GM12878 (cell line): ENCODE data around the gene PLA2G4E. TPM values are rescaled to one million over a fixed set of nuclear protein-coding genes. Genes with fewer than 3 reads are reported as not detected.

Source experiments
- ATAC-seq: fragments of 200-7000 bp; cut with Tn5 transposase; 3 replicates; pipeline ENCODE4 v1.9.1; 2020; ENCODE audit warnings: mild to moderate bottlenecking, moderate library complexity
- BruUV-seq: library from RNA; stranded (reverse); fragments of 400-500 nt; replicated peaks from 2 replicates; lab custom pipeline; 2021; lab: Mats Ljungman, UMichigan
- CTCF ChIA-PET: fragments of 300-600 bp; sonication (Branson Sonifier 250); formaldehyde crosslinking; extraction: SDS; loops from one replicate; lab custom pipeline; 2021; ENCODE audit warnings: inconsistent platforms; lab: Yijun Ruan, JAX
- POLR2A ChIA-PET: fragments of 350-600 bp; formaldehyde crosslinking; extraction: SDS; loops from one replicate; lab custom pipeline; 2021; ENCODE audit warnings: inconsistent platforms; lab: Charles Lee
- RAD21 ChIA-PET: fragments of 300-600 bp; sonication (Branson Sonifier 250); formaldehyde crosslinking; loops from one replicate; lab custom pipeline; 2023; ENCODE audit warnings: antibody characterized with exemption; ENCODE audit not compliant: unreplicated experiment; lab: Charles Lee
- SMC1A ChIA-PET: fragments of 300-600 bp; sonication (Branson Sonifier 250); formaldehyde crosslinking; loops from one replicate; lab custom pipeline; 2023; ENCODE audit not compliant: unreplicated experiment, uncharacterized antibody; lab: Charles Lee
- DNase-seq: peaks from one replicate; pipeline ENCODE4 v3.0.0-alpha.2; 2011; ENCODE audit warnings: low read depth, low spot score
- FAIRE-seq: peaks from 3 replicates; lab custom pipeline; 2011; peaks lifted over from hg19 to GRCh38; lab: Jason Lieb, UNC
- H2AFZ ChIP-seq: 2 replicates; pipeline ENCODE4 v1.6.0; 2011; ENCODE audit warnings: low read depth, low read length, control low read depth; ENCODE audit not compliant: control insufficient read depth
- H3K27ac ChIP-seq: 2 replicates; pipeline ENCODE4 v1.5.1; 2011; ENCODE audit warnings: control low read depth; ENCODE audit not compliant: control insufficient read depth, insufficient read depth
- H3K27me3 ChIP-seq, 2 experiments: replicated peaks in 1 of 2; 2 replicates each; pipeline versions ENCODE4 v1.6.0 to v1.6.1; 2011; ENCODE audit warnings: low read length in 1 of 2; ENCODE audit not compliant: control insufficient read depth in 2 of 2, insufficient read depth in 2 of 2
- H3K36me3 ChIP-seq, 2 experiments: 2 replicates each; pipeline ENCODE4 v1.5.1; 2011; ENCODE audit warnings: low read length in 1 of 2; ENCODE audit not compliant: control insufficient read depth in 2 of 2, insufficient read depth in 2 of 2
- H3K4me1 ChIP-seq: 2 replicates; pipeline ENCODE4 v1.6.1; 2011; ENCODE audit warnings: mild to moderate bottlenecking, low read length, moderate library complexity, mixed read lengths; ENCODE audit not compliant: control insufficient read depth, insufficient read depth
- H3K4me2 ChIP-seq: 2 replicates; pipeline ENCODE4 v1.6.0; 2011; ENCODE audit warnings: control low read depth; ENCODE audit not compliant: control insufficient read depth, insufficient read depth
- H3K4me3 ChIP-seq: fragments of 200-600 bp; sonication (generic); 2 replicates; pipeline ENCODE4 v1.5.1; 2016
- H3K79me2 ChIP-seq: 2 replicates; pipeline ENCODE4 v1.6.0; 2011; ENCODE audit warnings: low read length; ENCODE audit not compliant: control insufficient read depth, insufficient read depth
- H3K9ac ChIP-seq: 2 replicates; pipeline ENCODE4 v1.8.0; 2011; ENCODE audit warnings: low read length, control low read depth, mixed read lengths; ENCODE audit not compliant: control insufficient read depth, insufficient read depth
- H3K9me3 ChIP-seq: replicated peaks from 3 replicates; pipeline ENCODE4 v1.5.1; 2011; ENCODE audit warnings: mild to moderate bottlenecking, low read length; ENCODE audit not compliant: control insufficient read depth, insufficient read depth
- H4K20me1 ChIP-seq: 2 replicates; pipeline ENCODE4 v1.6.0; 2011; ENCODE audit not compliant: control insufficient read depth, insufficient read depth
- CHD4 ChIP-seq: fragments of 200-600 bp; sonication (generic); IDR thresholded peaks from 2 replicates; pipeline ENCODE4 v1.6.1; 2016; ENCODE audit warnings: mild to moderate bottlenecking
- IKZF1 ChIP-seq: fragments of 450-650 bp; conservative IDR thresholded peaks from 2 replicates; pipeline ENCODE4 v1.6.1; 2017; ENCODE audit warnings: antibody characterized with exemption, mild to moderate bottlenecking
- KDM1A ChIP-seq: fragments of 200-600 bp; sonication (generic); IDR thresholded peaks from 2 replicates; pipeline ENCODE4 v1.6.1; 2016; ENCODE audit warnings: borderline replicate concordance
- MXI1 ChIP-seq: fragments of 150-350 bp; IDR thresholded peaks from 2 replicates; pipeline ENCODE4 v1.6.1; 2011; ENCODE audit warnings: low read depth, mild to moderate bottlenecking, inconsistent platforms, low read length, improper control_type of control experiment
- NFXL1 ChIP-seq: fragments of 450-650 bp; IDR thresholded peaks from 2 replicates; pipeline ENCODE4 v1.6.1; 2017; ENCODE audit warnings: antibody characterized with exemption, mild to moderate bottlenecking, borderline replicate concordance
- NR2F1 ChIP-seq: fragments of 450-650 bp; conservative IDR thresholded peaks from 2 replicates; pipeline ENCODE4 v1.6.1; 2017; ENCODE audit warnings: mild to moderate bottlenecking
- NRF1 ChIP-seq: conservative IDR thresholded peaks from 2 replicates; pipeline ENCODE4 v1.6.1; 2011; ENCODE audit warnings: mild to moderate bottlenecking, low read depth, low read length, improper control_type of control experiment
- RAD51 ChIP-seq: fragments of 450-650 bp; IDR thresholded peaks from 2 replicates; pipeline ENCODE4 v1.6.1; 2016; ENCODE audit warnings: moderate library complexity, mild to moderate bottlenecking, inconsistent platforms
- SMARCA5 ChIP-seq: fragments of 450-650 bp; IDR thresholded peaks from 2 replicates; pipeline ENCODE4 v1.6.1; 2017; ENCODE audit warnings: mild to moderate bottlenecking
- SREBF2 ChIP-seq: IDR thresholded peaks from 2 replicates; pipeline ENCODE4 v1.6.1; 2012; ENCODE audit warnings: mild to moderate bottlenecking, low read length
- STAT3 ChIP-seq: IDR thresholded peaks from 2 replicates; pipeline ENCODE4 v1.6.1; 2011; ENCODE audit warnings: low read depth, low read length, improper control_type of control experiment
- TARDBP ChIP-seq: IDR thresholded peaks from 2 replicates; pipeline ENCODE4 v1.6.1; 2016; ENCODE audit warnings: borderline replicate concordance
- TCF3 ChIP-seq: IDR thresholded peaks from 2 replicates; pipeline ENCODE4 v1.6.1; 2012; ENCODE audit warnings: low read depth, mild to moderate bottlenecking, low read length, borderline replicate concordance; ENCODE audit not compliant: insufficient read depth
- WRNIP1 ChIP-seq: IDR thresholded peaks from 2 replicates; pipeline ENCODE4 v1.6.1; 2011; ENCODE audit warnings: low read depth, low read length, improper control_type of control experiment, borderline replicate concordance
- WGBS: methylation state at CpG from one replicate; pipeline ENCODE4 v1.1.6; 2016; ENCODE audit warnings: low lambda C conversion rate; ENCODE audit not compliant: insufficient replicate concordance, insufficient coverage; ENCODE audit errors: missing lambda C conversion rate; 5-methylcytosine and 5-hydroxymethylcytosine counted together
- in situ Hi-C: fragments of 300-500 bp; cut with MboI; formaldehyde crosslinking; loops from 9 replicates; pipeline ENCODE4 v1.14.3; 2018; ENCODE audit warnings: mixed read lengths
- intact Hi-C: fragments of 100-400 bp; cut with micrococcal nuclease; formaldehyde crosslinking; loops from one replicate; pipeline ENCODE4 v1.14.2; 2022; ENCODE audit not compliant: unreplicated experiment
- polyA plus RNA-seq, 11 experiments: library from polyadenylated mRNA; depleted of rRNA in 4 of 11; unstranded in 6 of 11; stranded (reverse) in 5 of 11; fragments of >200 nt; fragmentation: Nextera tagmentation in 4 of 11; fragmentation: Illumina TruSeq in 1 of 11; extraction: Ambion mirVana in 4 of 11; extraction: Trizol in 1 of 11; gene quantifications; 1 replicate in 1 of 11; 2 replicates in 10 of 11; pipeline versions ENCODE4 v1.2.1 to v1.2.3, GENCODE V29; 2011 to 2016; ENCODE audit warnings: inconsistent platforms in 2 of 11, missing spikeins in 2 of 11, low read depth in 1 of 11
- total RNA-seq, 4 experiments: library from RNA; depleted of rRNA in 3 of 4; stranded (reverse); fragments of >200 nt in 3 of 4; fragmentation: Illumina TruSeq in 1 of 4; extraction: Trizol in 1 of 4; gene quantifications; 2 replicates each; pipeline versions ENCODE4 v1.2.1 to v1.2.3, GENCODE V29; 2013 to 2021
- TF ChIP-seq, protein P1 (sequence below), 3 experiments: IDR thresholded peaks in 2 of 3; conservative IDR thresholded peaks in 1 of 3; 2 replicates each; pipeline ENCODE4 v1.5.1; 2011; ENCODE audit warnings: low read depth in 3 of 3, low read length in 3 of 3, mild to moderate bottlenecking in 3 of 3, control low read depth in 2 of 3, moderate library complexity in 2 of 3, inconsistent platforms in 1 of 3, mixed read lengths in 1 of 3; ENCODE audit not compliant: control insufficient read depth in 2 of 3, insufficient read depth in 1 of 3; ENCODE audit errors: extremely low read depth in 1 of 3
- TF ChIP-seq, protein P2 (sequence below): fragments of 450-650 bp; IDR thresholded peaks from 2 replicates; pipeline ENCODE4 v1.6.1; 2016; ENCODE audit warnings: mild to moderate bottlenecking
- TF ChIP-seq, protein P3 (sequence below): fragments of 450-650 bp; IDR thresholded peaks from 2 replicates; pipeline ENCODE4 v1.6.1; 2016; ENCODE audit warnings: mild to moderate bottlenecking
- TF ChIP-seq, protein P4 (sequence below): fragments of 450-650 bp; IDR thresholded peaks from 2 replicates; pipeline ENCODE4 v1.6.1; 2018; ENCODE audit warnings: borderline replicate concordance, mild to moderate bottlenecking; ENCODE audit not compliant: partially characterized antibody

The PLA2G4E gene
- total and polyA plus RNA-seq, 10 of the 15 experiments (the other 5 are each of a cell fraction or from before 2014, with no cell fraction given): 0.05 to 0.32 (median 0.06) TPM; not detected in 5

DNA sequence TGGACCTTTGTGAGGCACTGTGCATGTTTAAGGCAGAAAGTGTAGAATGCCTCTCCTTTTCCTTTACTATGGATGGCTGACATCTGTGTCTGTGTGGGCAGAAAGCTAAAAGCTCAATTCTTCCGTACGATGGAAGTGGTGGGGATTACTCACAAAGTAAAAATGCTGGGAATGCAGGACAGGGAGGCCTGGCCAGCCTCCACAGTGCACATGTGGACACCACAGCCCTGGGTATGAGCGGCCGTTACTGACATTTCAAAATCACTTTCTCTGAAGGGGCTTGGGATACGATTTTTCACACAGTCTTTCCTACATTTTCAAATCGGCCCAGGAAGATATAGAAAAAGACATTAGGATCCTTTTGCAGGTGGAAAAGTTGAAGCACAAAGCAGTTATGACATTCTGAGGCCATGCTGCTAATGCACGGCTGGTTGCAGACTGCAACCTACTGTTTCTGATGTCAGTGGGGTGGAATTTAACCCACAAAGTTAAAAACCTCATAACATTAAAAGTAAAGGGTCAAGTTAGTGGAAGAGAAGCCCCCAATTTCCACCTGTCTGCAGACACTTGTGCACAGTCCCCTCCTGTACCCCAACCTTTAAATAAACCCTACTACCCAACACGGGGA is 76.4 kb downstream of the PLA2G4E start:
- ChIA-PET CTCF (interaction anchor here (0.7 to 1.3 kb wide), 2 partner anchors 8 to 27 kb away, joined by 3 read pairs; no protein-coding TSS in a partner anchor), SMC1A (no interaction called here), RAD21 (interaction anchor here (1.0 kb wide), 1 partner anchor 13 kb away, joined by 3 read pairs; no protein-coding TSS in a partner anchor), POLR2A (interaction anchor here (1.5 kb wide), 1 partner anchor 8 kb away, joined by 7 read pairs; no protein-coding TSS in a partner anchor)
- ATAC-seq: no peak
- WGBS: 91% methylated on average over 8 of the region's 8 CpGs
- Histone ChIP-seq H3K27me3 (no peaks in the 10 kb centered on the region), H4K20me1 (peaks cover 5% of the 10 kb centered on the region), H3K27ac (no peak overlapping the region), H3K4me2 (no peak overlapping the region), H3K4me3 (no peak overlapping the region), H3K79me2 (peaks cover 9% of the 10 kb centered on the region), H3K4me1 (no peaks in the 10 kb centered on the region), H3K36me3 (peaks cover 33 to 41% of the 10 kb centered on the region in 2 experiments), H2AFZ (no peak overlapping the region), H3K9ac (no peak overlapping the region), H3K9me3 (no peaks in the 10 kb centered on the region)
- no peak for DNase-seq
- BruUV-seq: no TSS peak
- no peak for FAIRE-seq
- intact Hi-C loops (no loop called here), in situ Hi-C loops (no loop called here)
- TF ChIP-seq SREBF2 (no peak), TCF3 (no peak), RAD51 (no peak), MXI1 (no peak), TARDBP (no peak), STAT3 (no peak), NRF1 (no peak), NFXL1 (no peak), CHD4 (no peak), KDM1A (no peak), IKZF1 (no peak), NR2F1 (no peak), WRNIP1 (no peak), SMARCA5 (no peak)
- TF ChIP-seq, protein P1, sequence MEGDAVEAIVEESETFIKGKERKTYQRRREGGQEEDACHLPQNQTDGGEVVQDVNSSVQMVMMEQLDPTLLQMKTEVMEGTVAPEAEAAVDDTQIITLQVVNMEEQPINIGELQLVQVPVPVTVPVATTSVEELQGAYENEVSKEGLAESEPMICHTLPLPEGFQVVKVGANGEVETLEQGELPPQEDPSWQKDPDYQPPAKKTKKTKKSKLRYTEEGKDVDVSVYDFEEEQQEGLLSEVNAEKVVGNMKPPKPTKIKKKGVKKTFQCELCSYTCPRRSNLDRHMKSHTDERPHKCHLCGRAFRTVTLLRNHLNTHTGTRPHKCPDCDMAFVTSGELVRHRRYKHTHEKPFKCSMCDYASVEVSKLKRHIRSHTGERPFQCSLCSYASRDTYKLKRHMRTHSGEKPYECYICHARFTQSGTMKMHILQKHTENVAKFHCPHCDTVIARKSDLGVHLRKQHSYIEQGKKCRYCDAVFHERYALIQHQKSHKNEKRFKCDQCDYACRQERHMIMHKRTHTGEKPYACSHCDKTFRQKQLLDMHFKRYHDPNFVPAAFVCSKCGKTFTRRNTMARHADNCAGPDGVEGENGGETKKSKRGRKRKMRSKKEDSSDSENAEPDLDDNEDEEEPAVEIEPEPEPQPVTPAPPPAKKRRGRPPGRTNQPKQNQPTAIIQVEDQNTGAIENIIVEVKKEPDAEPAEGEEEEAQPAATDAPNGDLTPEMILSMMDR (IDR thresholded peaks at IDR 0.05 in 2 of 3, conservative IDR thresholded peaks at IDR 0.05 in 1 of 3; ENCODE audit: control insufficient read depth in 2 of 3, extremely low read depth in 1 of 3, insufficient read depth in 1 of 3, low read depth in 3 of 3, low read length in 3 of 3): no peak
- TF ChIP-seq, protein P2, sequence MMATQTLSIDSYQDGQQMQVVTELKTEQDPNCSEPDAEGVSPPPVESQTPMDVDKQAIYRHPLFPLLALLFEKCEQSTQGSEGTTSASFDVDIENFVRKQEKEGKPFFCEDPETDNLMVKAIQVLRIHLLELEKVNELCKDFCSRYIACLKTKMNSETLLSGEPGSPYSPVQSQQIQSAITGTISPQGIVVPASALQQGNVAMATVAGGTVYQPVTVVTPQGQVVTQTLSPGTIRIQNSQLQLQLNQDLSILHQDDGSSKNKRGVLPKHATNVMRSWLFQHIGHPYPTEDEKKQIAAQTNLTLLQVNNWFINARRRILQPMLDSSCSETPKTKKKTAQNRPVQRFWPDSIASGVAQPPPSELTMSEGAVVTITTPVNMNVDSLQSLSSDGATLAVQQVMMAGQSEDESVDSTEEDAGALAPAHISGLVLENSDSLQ: no peak
- TF ChIP-seq, protein P3, sequence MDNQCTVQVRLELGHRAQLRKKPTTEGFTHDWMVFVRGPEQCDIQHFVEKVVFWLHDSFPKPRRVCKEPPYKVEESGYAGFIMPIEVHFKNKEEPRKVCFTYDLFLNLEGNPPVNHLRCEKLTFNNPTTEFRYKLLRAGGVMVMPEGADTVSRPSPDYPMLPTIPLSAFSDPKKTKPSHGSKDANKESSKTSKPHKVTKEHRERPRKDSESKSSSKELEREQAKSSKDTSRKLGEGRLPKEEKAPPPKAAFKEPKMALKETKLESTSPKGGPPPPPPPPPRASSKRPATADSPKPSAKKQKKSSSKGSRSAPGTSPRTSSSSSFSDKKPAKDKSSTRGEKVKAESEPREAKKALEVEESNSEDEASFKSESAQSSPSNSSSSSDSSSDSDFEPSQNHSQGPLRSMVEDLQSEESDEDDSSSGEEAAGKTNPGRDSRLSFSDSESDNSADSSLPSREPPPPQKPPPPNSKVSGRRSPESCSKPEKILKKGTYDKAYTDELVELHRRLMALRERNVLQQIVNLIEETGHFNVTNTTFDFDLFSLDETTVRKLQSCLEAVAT: no peak
- TF ChIP-seq, protein P4, sequence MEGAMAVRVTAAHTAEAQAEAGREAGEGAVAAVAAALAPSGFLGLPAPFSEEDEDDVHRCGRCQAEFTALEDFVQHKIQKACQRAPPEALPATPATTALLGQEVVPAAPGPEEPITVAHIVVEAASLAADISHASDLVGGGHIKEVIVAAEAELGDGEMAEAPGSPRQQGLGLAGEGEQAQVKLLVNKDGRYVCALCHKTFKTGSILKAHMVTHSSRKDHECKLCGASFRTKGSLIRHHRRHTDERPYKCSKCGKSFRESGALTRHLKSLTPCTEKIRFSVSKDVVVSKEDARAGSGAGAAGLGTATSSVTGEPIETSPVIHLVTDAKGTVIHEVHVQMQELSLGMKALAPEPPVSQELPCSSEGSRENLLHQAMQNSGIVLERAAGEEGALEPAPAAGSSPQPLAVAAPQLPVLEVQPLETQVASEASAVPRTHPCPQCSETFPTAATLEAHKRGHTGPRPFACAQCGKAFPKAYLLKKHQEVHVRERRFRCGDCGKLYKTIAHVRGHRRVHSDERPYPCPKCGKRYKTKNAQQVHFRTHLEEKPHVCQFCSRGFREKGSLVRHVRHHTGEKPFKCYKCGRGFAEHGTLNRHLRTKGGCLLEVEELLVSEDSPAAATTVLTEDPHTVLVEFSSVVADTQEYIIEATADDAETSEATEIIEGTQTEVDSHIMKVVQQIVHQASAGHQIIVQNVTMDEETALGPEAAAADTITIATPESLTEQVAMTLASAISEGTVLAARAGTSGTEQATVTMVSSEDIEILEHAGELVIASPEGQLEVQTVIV: no peak
